Ureter (tissue), 1 donor: ENCODE measurements around the gene ALDH8A1. TPM values are rescaled to one million over a fixed set of nuclear protein-coding genes. Genes with fewer than 3 reads are reported as not detected.

ENCODE experiments used
- DNase-seq: peaks from one replicate; pipeline ENCODE4 v3.0.0-alpha.2; 2020; ENCODE audit warnings: low spot score
- total RNA-seq: library from RNA; stranded (reverse); gene quantifications from one replicate; pipeline ENCODE4 v1.2.4, GENCODE V29; 2023
- donor health status: DM: yes; HTN: yes; CAD: no.

The ALDH8A1 gene, protein sequence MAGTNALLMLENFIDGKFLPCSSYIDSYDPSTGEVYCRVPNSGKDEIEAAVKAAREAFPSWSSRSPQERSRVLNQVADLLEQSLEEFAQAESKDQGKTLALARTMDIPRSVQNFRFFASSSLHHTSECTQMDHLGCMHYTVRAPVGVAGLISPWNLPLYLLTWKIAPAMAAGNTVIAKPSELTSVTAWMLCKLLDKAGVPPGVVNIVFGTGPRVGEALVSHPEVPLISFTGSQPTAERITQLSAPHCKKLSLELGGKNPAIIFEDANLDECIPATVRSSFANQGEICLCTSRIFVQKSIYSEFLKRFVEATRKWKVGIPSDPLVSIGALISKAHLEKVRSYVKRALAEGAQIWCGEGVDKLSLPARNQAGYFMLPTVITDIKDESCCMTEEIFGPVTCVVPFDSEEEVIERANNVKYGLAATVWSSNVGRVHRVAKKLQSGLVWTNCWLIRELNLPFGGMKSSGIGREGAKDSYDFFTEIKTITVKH
- 1.3 TPM for total RNA-seq

DNA sequence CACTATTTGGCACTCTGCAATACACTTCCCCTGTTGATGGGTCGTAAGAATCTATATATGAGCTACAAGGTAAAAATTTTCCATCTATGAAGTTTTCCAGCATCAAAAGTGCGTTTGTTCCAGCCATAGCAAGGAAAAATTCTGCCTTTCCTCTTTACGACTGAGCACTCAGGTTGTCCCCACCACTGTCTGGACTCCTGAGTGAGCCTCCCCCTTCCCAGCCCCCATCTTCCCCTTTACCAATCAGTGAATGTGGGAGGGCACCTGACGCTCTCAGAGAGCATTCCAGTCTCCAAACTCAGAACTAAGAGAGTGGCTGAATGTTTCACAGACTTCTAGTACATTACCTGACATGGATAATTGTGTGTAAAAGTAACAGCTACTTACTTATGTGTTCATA lies at the start of gene ALDH8A1:
TSS of gene ALDH8A1 (minus strand) at position 175 of the 400 bp plus-strand sequence. CDS start at position 127, 48 bp downstream.
- DNase-seq: no peak

DNA sequence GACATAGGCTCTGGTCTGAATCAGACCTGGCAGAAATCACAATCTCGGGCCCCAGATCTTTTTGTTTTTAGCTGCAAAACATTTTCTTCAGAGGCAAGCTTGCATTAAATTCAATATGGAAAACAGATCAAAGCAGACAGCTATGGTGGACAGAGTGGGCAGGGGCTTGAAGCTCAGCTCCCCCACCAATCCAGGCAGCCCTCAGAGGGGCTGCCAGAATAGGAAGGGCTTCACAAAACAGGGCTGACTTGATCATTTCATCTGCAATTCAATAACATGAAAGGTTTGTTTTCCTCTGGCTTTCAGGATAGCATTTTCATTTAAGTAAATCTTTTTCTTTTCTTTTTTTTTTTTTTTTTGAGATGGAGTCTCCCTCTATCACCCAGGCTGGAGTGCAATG lies 49.2 kb upstream of the ALDH8A1 start:
- DNase-seq: no peak

DNA sequence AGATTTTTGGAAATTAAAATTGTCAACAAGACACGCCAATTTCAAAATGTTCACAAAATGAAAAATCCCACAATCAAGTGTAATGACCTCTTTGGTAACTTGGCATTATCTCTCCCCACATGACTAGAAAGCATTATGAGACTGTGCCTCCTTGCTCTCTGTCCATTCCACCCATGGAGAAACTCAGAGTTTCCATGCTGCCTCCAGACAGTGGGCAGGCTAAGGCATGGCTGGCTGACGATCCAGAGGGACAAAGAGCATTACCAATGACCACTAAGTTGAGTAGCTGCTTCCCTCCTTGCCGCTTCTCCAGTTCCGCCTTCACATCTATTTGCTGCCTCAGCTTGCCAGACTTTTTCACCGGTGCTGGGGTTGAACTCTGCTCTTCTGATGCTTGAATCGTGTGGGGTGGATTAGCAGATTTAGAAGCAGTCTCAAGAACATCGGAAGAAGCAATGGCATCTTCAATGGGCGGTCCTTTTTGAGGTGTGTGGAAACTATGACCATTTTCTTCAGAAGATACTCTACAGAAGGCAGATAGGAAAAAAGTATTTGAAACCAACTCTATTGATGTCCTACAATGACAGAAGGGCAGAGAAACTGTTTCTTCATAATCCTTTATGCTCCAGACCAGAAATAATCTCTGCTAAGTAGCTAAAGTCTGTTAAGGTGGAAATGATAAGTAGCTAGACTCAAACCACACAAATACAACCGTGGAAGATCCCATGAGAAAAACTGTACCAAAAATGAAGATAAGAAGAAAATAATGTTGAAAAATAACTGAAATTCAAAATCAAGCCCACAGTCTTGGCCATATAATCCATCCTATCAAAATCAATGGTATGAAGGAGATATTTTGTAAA lies 47.5 kb upstream of the ALDH8A1 start:
- DNase-seq: no peak

DNA sequence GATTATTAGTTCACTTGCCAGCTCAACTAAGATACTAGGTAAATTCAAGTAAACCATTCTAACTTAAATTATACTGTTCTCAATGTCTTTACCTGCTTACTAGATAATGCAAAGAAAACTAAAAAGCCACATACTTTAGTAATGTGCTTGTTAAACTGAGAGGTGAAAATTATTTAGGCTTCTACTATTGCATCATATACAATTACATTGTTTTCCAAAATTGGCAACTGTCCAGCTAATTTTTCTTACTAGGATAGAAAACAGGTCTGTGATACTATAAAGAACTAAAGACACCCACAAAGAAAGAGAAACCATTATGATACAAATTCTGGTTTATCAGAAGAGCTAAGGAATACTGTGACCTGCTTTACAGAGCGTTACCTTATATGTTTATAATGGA lies 45.6 kb upstream of the ALDH8A1 start:
- no peak for DNase-seq

DNA sequence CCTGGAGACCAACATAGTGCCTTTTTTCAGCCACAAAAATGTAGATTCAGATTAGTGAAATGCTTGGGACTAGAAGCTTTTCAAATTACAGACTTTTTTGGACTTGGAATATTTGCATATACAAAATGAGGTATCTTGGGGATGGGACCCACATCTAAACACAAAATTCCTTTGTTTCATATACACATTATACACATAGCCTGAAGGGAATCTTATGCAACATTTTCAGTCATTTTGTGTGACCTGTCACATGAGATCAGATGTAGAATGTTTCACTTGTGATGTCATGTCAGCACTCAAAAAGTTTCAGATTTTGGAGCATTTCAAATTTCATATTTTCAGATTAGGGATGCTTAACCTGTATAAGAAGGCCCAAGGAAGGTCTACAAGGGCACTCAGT lies 44.5 kb upstream of the ALDH8A1 start:
- DNase-seq: no peak

DNA sequence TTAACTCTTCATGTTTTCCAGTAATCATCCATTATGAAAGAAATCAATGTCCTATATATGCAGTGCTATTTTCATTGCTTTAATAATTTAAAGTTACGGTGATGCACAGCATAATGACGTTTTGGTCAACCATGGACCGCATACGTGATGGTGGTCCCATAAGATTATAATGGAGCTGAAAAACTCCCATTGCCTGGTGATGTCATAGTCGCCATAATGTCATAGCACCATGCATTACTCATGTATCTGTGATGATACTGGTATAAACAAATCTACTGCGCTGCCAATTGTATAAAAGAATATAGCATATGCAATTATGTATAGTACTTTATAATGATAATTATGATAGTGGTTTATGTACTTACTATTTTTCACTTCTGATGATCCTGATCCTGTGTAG lies 42.3 kb upstream of the ALDH8A1 start:
- no peak for DNase-seq

DNA sequence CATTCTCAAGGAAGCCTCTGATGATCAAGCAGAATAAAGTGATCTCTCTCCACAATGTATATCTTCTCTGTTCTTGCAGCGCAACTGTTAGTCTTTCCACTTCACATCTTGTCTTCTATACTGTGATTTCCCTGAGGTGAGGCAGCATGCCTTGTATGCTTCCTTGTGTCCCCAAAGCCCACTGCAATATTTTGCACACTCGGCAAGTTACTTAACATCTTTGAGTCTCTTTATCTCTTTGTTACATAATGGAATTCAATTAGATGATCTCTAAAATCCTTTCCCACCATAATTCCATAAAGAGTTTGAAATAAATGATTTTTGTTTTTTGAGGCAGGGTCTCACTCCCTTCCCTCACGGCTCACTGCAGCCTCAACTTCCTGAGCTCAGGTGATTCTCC lies 40.4 kb upstream of the ALDH8A1 start:
- no peak for DNase-seq

DNA sequence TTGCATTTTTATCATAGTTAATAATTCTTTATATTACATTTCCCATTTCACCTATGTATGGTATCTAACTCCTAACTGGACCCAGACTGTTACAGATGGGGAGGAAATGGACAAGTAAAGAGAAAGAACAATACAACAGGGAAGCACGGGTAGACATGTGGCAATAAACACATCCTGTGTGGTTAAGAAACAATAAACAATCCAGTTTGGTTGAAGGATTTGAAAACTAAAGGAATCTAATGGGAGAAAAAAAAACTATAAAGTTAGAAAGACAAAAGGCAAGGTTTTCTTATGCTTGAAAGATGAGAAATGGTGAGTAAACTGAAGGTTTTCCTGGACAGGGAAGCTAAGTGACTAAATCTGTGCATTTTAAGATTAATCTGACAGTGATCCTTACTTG lies 34.9 kb upstream of the ALDH8A1 start:
- no peak for DNase-seq

DNA sequence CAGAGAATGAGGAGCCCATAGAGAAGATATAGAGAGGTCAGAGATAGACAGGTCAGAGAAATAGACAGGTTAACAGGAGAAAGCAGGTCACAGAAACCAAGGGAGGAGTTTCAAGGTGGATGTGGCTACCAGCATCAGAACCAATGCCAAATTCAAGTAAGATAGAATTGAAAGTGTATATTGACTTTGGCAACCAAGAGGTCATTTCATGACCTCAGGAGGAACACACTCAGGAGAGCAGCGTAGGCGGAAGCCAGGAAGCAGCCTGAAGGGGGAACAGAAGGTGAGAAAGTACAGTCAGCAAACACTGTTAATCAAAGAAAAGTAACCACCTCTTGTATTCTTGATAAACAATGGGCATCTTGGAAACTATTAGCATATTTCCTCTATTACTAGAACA lies 33.9 kb upstream of the ALDH8A1 start:
- DNase-seq: no peak

DNA sequence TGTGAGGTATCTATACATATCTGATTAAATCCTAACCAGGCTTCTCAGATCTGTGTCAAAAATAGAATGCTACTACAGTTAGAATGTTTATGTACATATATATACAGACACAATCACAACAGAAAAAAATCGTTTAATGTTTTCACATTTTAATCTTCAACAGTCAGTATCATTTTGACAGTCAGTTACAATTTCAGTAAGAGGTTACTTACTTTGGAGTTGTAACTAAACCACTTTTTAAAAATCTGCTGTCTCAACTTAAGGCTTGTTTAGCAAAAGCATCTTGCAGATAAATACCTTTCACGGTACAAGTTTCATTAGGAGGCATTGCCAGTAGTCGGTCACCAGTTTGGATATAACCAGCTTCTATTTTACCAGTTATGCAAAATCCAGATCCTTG lies 32.3 kb upstream of the ALDH8A1 start:
- no peak for DNase-seq

DNA sequence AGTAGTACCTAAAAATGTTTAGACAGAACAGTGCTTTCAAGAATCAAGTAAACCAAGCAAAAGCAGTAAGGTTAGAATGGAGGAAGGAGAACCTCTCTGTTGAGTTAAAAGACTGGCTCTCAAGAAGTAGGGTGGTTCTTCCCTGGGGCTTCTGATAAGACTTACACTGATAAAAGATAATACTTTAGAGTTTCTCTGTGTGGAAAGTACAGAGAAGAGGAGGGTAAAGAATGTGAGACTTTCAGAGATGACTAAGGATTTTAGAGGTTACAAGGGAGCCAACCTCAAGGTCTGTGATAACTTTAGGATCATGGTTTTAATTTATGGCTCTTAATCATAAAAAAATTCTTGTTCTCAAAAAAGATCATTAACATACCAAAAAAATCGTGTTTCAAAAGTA lies 30.9 kb upstream of the ALDH8A1 start:
- no peak for DNase-seq

DNA sequence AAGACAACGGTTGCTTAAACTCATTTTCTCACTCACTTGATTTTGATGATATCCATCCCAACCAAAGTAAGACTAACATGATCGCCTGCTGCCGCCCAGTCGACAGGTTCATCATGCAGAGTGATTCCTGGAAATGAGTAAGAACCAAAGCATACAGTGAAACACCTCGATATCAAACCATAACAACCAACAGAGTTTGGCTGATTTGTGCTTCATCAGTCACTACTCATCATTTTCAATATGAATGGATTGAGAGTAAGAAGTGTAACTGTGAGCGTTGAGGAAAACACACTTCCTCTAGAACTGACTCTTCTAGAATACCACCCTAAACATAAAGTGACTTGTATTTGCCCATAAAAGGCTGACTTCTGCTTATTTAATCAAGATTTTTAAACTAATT lies 29.2 kb upstream of the ALDH8A1 start:
- no peak for DNase-seq

DNA sequence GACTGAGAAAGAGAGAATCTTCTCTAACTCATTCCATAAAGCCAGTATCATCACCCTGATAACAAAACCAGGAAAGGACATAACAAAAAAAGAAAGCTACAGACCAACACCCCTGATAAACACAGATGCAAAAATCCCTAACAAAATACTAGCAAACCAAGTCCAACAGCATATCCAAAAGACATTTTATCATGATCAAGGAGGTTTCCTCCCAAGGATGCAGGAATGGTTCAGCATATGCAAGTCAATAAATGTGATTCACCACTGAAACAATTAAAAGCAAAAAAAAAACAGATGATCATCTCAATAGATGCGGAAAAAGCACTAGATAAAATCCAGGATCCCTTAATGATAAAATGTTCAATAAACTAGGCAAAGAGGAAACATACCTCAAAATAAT lies 24.5 kb upstream of the ALDH8A1 start:
- DNase-seq: no peak

DNA sequence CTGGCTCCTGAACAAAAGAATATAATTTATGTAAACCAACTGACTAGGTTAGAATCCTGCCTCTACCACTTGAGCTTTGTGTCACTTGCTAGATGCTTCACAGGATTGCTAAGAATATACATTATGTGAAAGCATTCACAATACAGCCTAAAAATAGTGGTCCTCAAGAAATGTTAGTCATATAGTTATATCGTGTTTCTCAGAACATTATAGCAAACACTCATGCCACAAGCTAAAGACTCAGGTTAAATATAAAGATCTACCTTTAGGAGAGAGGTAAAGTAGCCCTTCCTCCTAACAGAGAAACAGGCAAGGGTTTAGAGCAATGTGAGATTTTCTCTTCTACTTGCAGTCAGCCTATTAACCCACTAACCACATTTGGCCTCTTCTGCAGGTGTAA lies 17.8 kb upstream of the ALDH8A1 start:
- DNase-seq: no peak

DNA sequence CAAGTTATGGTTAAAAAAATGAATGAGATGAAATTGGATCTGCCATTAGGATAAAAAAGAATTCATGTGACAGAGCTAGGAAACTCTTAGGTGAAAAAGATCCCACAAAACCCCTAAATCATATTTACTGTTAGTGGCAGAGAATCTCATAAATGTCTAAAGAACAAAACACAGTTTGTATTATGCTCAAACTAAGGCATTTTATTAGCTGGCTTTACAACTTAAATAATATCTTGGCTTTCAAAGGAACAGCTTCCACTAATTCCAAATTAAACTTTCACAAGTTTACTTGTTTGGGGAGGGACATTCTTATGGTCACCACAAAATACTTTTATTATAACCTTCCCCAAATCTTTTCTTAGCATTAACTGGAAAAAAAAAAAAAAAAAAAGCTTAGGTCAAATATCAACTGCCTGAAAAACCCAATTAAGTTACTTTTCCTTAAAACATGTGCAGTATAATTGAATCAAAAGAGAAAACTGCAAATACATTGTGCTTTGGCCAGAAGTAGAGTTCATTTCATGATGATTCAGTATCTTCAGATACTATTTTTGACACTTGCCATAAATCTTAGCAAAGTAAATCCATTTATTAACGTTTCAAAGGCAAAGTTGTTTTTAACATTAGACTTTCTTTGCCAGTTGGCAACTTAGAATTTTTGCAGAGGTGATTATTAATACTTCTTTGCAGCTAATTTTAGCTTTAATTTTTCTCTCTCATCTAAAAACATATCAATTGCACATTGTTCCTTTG lies 14.7 kb upstream of the ALDH8A1 start:
- DNase-seq: no peak

DNA sequence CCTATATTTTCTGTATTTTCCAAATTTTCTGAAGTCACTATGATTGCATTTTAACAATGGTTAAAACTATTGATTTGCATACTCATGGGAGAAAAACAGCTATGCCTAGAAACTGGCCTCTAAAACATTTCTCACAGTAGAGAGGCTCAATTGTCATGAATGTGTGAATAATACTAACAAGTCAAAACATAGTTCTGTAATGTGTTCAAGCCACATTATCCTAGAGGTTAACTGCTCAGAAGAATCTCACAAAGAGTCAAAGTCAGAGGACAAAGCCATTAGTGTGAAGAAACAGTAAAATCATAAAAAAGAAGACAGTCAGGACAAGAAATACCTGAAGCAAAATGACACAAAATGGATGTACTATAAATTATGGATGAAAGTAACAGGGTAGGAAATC lies 12.5 kb upstream of the ALDH8A1 start:
- no peak for DNase-seq

DNA sequence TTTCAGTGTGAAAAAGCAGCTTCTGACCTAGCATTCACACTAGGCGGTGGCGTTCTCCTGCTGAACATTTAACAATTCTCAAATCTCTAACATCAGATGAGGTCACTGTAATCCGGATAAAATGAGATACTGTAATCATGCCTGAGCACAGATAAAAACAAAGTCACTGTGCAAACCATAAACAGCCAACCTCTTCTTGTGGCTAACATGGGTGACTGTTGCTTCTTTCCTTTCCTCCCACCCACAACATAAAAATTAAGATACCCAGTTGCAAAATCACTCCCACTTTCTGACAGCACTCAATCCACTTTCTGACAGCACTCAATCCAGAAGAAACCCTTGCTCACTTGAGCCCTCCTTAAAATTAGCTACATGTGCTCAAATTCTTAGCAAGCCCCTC lies 11.5 kb upstream of the ALDH8A1 start:
- no peak for DNase-seq

DNA sequence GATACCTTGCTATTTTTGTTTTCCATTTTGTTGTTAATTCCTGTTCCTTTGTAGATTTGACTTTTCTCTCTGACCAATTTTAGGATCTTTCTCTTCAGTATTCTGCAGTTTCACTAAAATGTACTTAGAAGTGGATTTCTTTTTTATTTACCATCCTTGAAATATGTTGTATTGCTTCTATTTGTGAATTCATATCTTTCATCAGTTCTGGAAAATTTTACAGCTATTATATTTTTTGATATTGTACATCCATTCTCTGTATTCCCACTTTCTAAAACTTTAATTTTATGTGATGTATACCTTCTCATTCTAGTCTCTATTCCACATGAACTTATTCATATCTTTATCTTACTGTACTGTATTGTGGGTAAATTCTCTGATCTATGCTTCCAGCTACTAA lies 9.7 kb upstream of the ALDH8A1 start:
- DNase-seq: no peak

DNA sequence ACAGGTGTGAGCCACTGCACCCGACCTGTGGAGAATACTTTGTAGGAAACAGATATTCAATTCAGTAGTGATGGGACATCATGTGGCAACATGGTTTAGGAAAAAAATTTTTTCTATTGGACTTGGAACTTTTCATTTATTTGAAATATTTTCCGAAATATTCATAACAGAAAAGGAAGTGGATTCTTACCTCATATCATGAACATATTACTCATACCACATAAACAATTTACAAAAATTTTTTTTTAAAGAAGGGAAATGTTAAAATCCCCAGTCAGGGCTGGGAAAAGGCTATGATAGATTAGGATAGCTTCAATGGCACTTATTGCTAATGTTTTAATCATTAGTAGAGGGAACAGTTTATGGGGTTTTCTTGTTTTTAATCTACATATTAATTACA lies 6.8 kb upstream of the ALDH8A1 start:
- DNase-seq: no peak

DNA sequence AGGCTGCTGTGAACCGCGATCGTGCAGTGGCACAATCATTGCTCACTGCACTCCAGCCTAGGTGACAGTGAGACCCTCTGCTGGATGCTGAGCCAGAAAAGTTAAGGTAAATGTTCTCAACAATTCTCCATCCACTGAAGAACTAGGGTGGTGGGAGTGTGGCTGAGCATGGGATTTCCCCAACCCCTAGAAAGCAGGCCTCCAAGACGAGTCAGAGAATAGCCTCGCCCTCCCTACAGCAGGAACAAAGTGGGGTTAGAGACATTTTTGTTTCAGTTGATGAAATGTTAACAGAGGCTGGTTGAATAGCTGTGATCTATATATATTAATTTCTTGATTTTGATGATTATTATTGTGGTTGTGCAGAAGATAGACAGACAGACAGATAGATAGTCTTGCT lies 6.1 kb upstream of the ALDH8A1 start:
- no peak for DNase-seq

DNA sequence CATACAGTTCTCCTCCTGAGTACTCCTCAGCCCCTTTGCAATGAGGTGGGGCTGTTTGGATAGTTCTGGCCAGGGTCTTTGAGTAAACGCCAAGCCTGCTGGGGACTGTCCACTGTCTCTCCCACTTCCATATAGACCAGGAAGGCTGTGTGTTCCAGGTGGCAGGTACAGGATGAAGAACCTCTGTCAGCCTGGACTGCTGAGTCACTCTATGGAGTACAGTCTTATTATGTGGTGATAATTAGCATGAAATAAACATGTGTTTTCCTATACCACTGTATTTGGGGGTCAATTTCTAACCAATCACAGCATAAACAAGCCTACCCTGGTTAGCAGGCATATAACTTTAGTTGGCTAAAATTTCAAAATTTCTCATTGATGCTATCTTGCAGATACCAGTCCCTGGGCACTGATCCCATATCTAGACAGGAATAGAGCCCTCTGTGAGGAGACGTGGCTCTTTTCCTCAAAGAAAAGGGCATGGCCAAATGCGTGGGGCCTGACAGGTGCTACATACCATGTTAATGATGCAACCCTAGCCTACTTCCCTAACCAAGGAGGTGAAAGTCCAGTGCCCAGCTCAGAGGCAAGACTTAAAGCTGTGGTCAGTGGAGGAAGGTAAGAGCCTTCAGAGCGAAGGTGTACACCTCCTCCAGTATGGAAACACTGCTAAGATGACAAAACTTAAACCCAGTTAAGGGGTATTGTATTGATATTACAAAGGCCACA lies 4.5 kb upstream of the ALDH8A1 start:
- no peak for DNase-seq
